SK-N-SH (cell line): Measurements from ENCODE around the gene KDSR. TPM values are rescaled to one million over a fixed set of nuclear protein-coding genes. Genes with fewer than 3 reads are reported as not detected.
A peak's percentile ranks its signal among the peaks of the same experiment; 100 is the strongest.

Experiments used
- CTCF ChIA-PET: fragments of 300-600, 350-600 bp; formaldehyde crosslinking; extraction: SDS; loops from one replicate; lab custom pipeline; 2021; lab: Yijun Ruan, JAX
- POLR2A ChIA-PET: fragments of 350-600 bp; sonication (Branson Sonifier 250); formaldehyde crosslinking; extraction: SDS; loops from one replicate; lab custom pipeline; 2020; ENCODE audit warnings: antibody characterized with exemption, inconsistent platforms; lab: Yijun Ruan, JAX
- DNase-seq: peaks from one replicate; pipeline ENCODE4 v3.0.0; 2012
- H2AFZ ChIP-seq: fragments of 200-600 bp; sonication (generic); 2 replicates; pipeline ENCODE4 v1.8.1; 2016; ENCODE audit warnings: antibody characterized with exemption, mild to moderate bottlenecking, low read depth
- H3F3A ChIP-seq: fragments of 200-600 bp; sonication (generic); replicated peaks from 2 replicates; pipeline ENCODE3; 2016; ENCODE audit warnings: antibody characterized with exemption, mild to moderate bottlenecking; ENCODE audit not compliant: insufficient read depth
- H3K27ac ChIP-seq, 2 experiments: fragments of 200-500 bp in 1 of 2; fragments of 200-600 bp in 1 of 2; sonication (Bioruptor generic) in 1 of 2; sonication (generic), shearing (Covaris generic) in 1 of 2; 2 replicates each; pipeline versions ENCODE4 v1.5.1 to v1.6.1; 2014 to 2016; ENCODE audit warnings: low read depth in 2 of 2, inconsistent platforms in 1 of 2, low read length in 1 of 2, mild to moderate bottlenecking in 1 of 2, mixed read lengths in 1 of 2
- H3K27me3 ChIP-seq: fragments of 200-600 bp; sonication (generic), shearing (Covaris generic); 2 replicates; pipeline ENCODE4 v1.6.1; 2016; ENCODE audit warnings: mixed run types; ENCODE audit not compliant: insufficient read depth
- H3K36me3 ChIP-seq, 2 experiments: fragments of 200-500 bp in 1 of 2; fragments of 200-600 bp in 1 of 2; sonication (Bioruptor generic) in 1 of 2; sonication (generic) in 1 of 2; replicated peaks in 1 of 2; 2 replicates each; pipeline versions ENCODE3 to v1.5.1; 2014 to 2016; ENCODE audit warnings: low read length in 1 of 2, mild to moderate bottlenecking in 1 of 2; ENCODE audit not compliant: insufficient read depth in 2 of 2, control insufficient read depth in 1 of 2
- H3K4me1 ChIP-seq, 2 experiments: fragments of 200-500 bp in 1 of 2; fragments of 200-600 bp in 1 of 2; sonication (Bioruptor generic) in 1 of 2; sonication (generic), shearing (Covaris generic) in 1 of 2; 2 replicates each; pipeline versions ENCODE4 v1.5.1 to v1.6.1; 2014 to 2016; ENCODE audit warnings: low read depth in 1 of 2, low read length in 1 of 2, mixed run types in 1 of 2; ENCODE audit not compliant: insufficient read depth in 2 of 2, control insufficient read depth in 1 of 2
- H3K4me2 ChIP-seq: fragments of 200-600 bp; sonication (generic), shearing (Covaris generic); 2 replicates; pipeline ENCODE4 v1.6.1; 2017; ENCODE audit warnings: mixed run types
- H3K4me3 ChIP-seq, 2 experiments: fragments of 200-500 bp in 1 of 2; fragments of 200-600 bp in 1 of 2; sonication (Bioruptor generic) in 1 of 2; sonication (generic), shearing (Covaris generic) in 1 of 2; 2 replicates each; pipeline versions ENCODE4 v1.5.1 to v1.8.1; 2014 to 2016; ENCODE audit warnings: low read depth in 2 of 2, inconsistent platforms in 1 of 2, low read length in 1 of 2, mild to moderate bottlenecking in 1 of 2, mixed read lengths in 1 of 2, moderate library complexity in 1 of 2
- H3K79me2 ChIP-seq: fragments of 200-600 bp; sonication (generic); 2 replicates; pipeline ENCODE4 v1.8.1; 2017; ENCODE audit warnings: mild to moderate bottlenecking; ENCODE audit not compliant: insufficient read depth
- H3K9ac ChIP-seq: fragments of 200-600 bp; sonication (generic); 2 replicates; pipeline ENCODE4 v1.6.1; 2017; ENCODE audit warnings: mixed run types
- H3K9me2 ChIP-seq: fragments of 200-600 bp; sonication (generic); 2 replicates; pipeline ENCODE4 v1.6.1; 2017; ENCODE audit warnings: mixed run types
- H3K9me3 ChIP-seq: fragments of 200-600 bp; sonication (generic); 2 replicates; pipeline ENCODE4 v1.6.1; 2017; ENCODE audit warnings: mixed run types, mild to moderate bottlenecking, moderate library complexity
- H4K20me1 ChIP-seq: fragments of 200-600 bp; sonication (generic); 2 replicates; pipeline ENCODE4 v1.6.1; 2017; ENCODE audit warnings: mild to moderate bottlenecking, mixed run types; ENCODE audit not compliant: insufficient read depth
- GABPA ChIP-seq: IDR thresholded peaks from 2 replicates; pipeline ENCODE4 v1.4.0; 2012; ENCODE audit warnings: low read depth, mild to moderate bottlenecking
- GATA2 ChIP-seq: sonication (generic); formaldehyde crosslinking; IDR thresholded peaks from 2 replicates; pipeline ENCODE4 v1.5.0; 2020; ENCODE audit warnings: mild to moderate bottlenecking, missing genetic modification reagents
- MXI1 ChIP-seq: IDR thresholded peaks from 2 replicates; pipeline ENCODE4 v1.6.1; 2012; ENCODE audit warnings: mild to moderate bottlenecking, low read depth, low read length, improper control_type of control experiment
- NFIC ChIP-seq: IDR thresholded peaks from 2 replicates; pipeline ENCODE4 v1.4.0; 2012; ENCODE audit warnings: borderline replicate concordance
- POLR2AphosphoS5 ChIP-seq: IDR thresholded peaks from 2 replicates; pipeline ENCODE4 v1.6.1; 2012; ENCODE audit warnings: low read depth, low read length
- RAD21 ChIP-seq: IDR thresholded peaks from 2 replicates; pipeline ENCODE4 v1.6.1; 2012; ENCODE audit warnings: mild to moderate bottlenecking, low read length
- RCOR1 ChIP-seq: fragments of 150-350 bp; IDR thresholded peaks from 2 replicates; pipeline ENCODE4 v1.6.1; 2017; ENCODE audit warnings: antibody characterized with exemption, low read length
- RFX5 ChIP-seq: IDR thresholded peaks from 2 replicates; pipeline ENCODE4 v1.6.1; 2012; ENCODE audit warnings: mild to moderate bottlenecking, improper control_type of control experiment, low read length
- RXRA ChIP-seq: IDR thresholded peaks from 2 replicates; pipeline ENCODE4 v1.4.0; 2012; ENCODE audit warnings: low read depth, mild to moderate bottlenecking, borderline replicate concordance
- SMC3 ChIP-seq: IDR thresholded peaks from 2 replicates; pipeline ENCODE4 v1.6.1; 2012; ENCODE audit warnings: low read depth, low read length, improper control_type of control experiment
- TAF1 ChIP-seq: IDR thresholded peaks from 2 replicates; pipeline ENCODE4 v1.6.1; 2012; ENCODE audit warnings: low read depth, mild to moderate bottlenecking, low read length, moderate library complexity, borderline replicate concordance
- TCF12 ChIP-seq: IDR thresholded peaks from 2 replicates; pipeline ENCODE4 v1.4.0; 2012
- TEAD4 ChIP-seq: IDR thresholded peaks from 2 replicates; pipeline ENCODE4 v1.4.0; 2012; ENCODE audit warnings: mild to moderate bottlenecking, borderline replicate concordance; ENCODE audit not compliant: insufficient read depth
- YY1 ChIP-seq: IDR thresholded peaks from 2 replicates; pipeline ENCODE4 v1.4.0; 2012; ENCODE audit warnings: low read depth, mild to moderate bottlenecking
- ZBTB33 ChIP-seq: IDR thresholded peaks from 2 replicates; pipeline ENCODE4 v1.4.0; 2012; ENCODE audit warnings: low read depth, borderline replicate concordance
- WGBS: methylation state at CpG from one replicate; pipeline ENCODE4 v1.1.6; 2017; ENCODE audit warnings: low lambda C conversion rate; 5-methylcytosine and 5-hydroxymethylcytosine counted together
- polyA plus RNA-seq, 3 experiments: library from polyadenylated mRNA; depleted of rRNA; stranded (reverse); fragments of >200 nt; gene quantifications; 2 replicates each; pipeline ENCODE4 v1.2.3, GENCODE V29; 2012
- TF ChIP-seq, protein P1 (sequence below): IDR thresholded peaks from 2 replicates; pipeline ENCODE4 v1.4.0; 2012; ENCODE audit warnings: low read depth, borderline replicate concordance
- TF ChIP-seq, protein P2 (sequence below): fragments of 200-600 bp; sonication (generic); IDR thresholded peaks from 2 replicates; pipeline ENCODE4 v1.6.1; 2017; ENCODE audit warnings: antibody characterized with exemption, mild to moderate bottlenecking, moderate library complexity
- TF ChIP-seq, protein P3 (sequence below): fragments of 150-350 bp; IDR thresholded peaks from 2 replicates; pipeline ENCODE4 v1.6.1; 2016; ENCODE audit warnings: mild to moderate bottlenecking, low read depth, low read length
- TF ChIP-seq, protein P4 (sequence below): fragments of 150-350 bp; IDR thresholded peaks from 2 replicates; pipeline ENCODE4 v1.6.1; 2017; ENCODE audit warnings: antibody characterized with exemption, low read length, low read depth, borderline replicate concordance

Gene KDSR
- polyA plus RNA-seq, 1 of the 3 experiments (the other 2 are of a cell fraction), result 22.3 TPM

DNA sequence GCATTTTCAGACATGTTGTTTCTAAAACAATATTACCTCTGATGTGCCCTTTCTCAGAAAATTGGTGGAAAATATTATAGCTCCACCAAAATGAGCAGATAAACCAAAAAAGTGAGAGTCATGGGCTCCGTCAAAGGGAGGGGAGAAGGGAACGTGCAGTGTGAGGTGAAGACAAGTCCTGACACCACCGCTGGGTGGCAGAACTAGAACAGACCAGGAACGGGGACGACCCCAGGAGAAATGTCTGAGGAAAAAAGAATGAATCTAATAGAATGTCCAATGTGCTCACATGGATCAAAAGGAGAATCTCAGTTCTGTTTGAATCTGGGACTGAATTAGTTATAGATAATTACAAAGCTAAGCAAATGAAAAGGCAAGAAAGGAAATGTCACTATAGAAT is 24.8 kb downstream of the KDSR start:
- H3K9me2 ChIP-seq, result no peaks in the 10 kb centered on the region
- H3F3A ChIP-seq, result peaks cover 16% of the 10 kb centered on the region
- no peak overlapping the region for H2AFZ ChIP-seq
- DNase-seq, result peak; percentile 49
- no peak overlapping the region for H3K9ac ChIP-seq
- WGBS, result 61% methylated on average over 5 of the region's 5 CpGs
- CTCF ChIA-PET, result interaction anchor here (0.6 to 4.4 kb wide), 9 partner anchors 8 to 326 kb away, joined by 3 to 34 read pairs (median 4); no protein-coding TSS in a partner anchor
- H3K9me3 ChIP-seq, result no peaks in the 10 kb centered on the region
- peaks cover 44 to 64% of the 10 kb centered on the region in 2 experiments for H3K36me3 ChIP-seq
- TF ChIP-seq NFIC (no peak), TAF1 (no peak), ZBTB33 (no peak), YY1 (no peak), RFX5 (no peak), TCF12 (no peak), GATA2 (CRISPR knock-in tag) (no peak), TEAD4 (no peak), POLR2AphosphoS5 (no peak), RAD21 (peak; percentile 53), MXI1 (no peak), GABPA (no peak), SMC3 (peak; percentile 43; the same call in 1 of the 2 replicates), RXRA (no peak), RCOR1 (no peak)
- TF ChIP-seq, protein P1, sequence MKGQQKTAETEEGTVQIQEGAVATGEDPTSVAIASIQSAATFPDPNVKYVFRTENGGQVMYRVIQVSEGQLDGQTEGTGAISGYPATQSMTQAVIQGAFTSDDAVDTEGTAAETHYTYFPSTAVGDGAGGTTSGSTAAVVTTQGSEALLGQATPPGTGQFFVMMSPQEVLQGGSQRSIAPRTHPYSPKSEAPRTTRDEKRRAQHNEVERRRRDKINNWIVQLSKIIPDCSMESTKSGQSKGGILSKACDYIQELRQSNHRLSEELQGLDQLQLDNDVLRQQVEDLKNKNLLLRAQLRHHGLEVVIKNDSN, result no peak
- TF ChIP-seq, protein P2, sequence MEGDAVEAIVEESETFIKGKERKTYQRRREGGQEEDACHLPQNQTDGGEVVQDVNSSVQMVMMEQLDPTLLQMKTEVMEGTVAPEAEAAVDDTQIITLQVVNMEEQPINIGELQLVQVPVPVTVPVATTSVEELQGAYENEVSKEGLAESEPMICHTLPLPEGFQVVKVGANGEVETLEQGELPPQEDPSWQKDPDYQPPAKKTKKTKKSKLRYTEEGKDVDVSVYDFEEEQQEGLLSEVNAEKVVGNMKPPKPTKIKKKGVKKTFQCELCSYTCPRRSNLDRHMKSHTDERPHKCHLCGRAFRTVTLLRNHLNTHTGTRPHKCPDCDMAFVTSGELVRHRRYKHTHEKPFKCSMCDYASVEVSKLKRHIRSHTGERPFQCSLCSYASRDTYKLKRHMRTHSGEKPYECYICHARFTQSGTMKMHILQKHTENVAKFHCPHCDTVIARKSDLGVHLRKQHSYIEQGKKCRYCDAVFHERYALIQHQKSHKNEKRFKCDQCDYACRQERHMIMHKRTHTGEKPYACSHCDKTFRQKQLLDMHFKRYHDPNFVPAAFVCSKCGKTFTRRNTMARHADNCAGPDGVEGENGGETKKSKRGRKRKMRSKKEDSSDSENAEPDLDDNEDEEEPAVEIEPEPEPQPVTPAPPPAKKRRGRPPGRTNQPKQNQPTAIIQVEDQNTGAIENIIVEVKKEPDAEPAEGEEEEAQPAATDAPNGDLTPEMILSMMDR, result peak; percentile 48
- TF ChIP-seq, protein P3, sequence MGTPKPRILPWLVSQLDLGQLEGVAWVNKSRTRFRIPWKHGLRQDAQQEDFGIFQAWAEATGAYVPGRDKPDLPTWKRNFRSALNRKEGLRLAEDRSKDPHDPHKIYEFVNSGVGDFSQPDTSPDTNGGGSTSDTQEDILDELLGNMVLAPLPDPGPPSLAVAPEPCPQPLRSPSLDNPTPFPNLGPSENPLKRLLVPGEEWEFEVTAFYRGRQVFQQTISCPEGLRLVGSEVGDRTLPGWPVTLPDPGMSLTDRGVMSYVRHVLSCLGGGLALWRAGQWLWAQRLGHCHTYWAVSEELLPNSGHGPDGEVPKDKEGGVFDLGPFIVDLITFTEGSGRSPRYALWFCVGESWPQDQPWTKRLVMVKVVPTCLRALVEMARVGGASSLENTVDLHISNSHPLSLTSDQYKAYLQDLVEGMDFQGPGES, result no peak
- TF ChIP-seq, protein P4, sequence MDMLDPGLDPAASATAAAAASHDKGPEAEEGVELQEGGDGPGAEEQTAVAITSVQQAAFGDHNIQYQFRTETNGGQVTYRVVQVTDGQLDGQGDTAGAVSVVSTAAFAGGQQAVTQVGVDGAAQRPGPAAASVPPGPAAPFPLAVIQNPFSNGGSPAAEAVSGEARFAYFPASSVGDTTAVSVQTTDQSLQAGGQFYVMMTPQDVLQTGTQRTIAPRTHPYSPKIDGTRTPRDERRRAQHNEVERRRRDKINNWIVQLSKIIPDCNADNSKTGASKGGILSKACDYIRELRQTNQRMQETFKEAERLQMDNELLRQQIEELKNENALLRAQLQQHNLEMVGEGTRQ, result no peak
- H3K4me1 ChIP-seq, result peaks cover 0 to 7% of the 10 kb centered on the region in 2 experiments; a peak in 1 of 4 replicates
- no peaks in the 10 kb centered on the region for H4K20me1 ChIP-seq
- POLR2A ChIA-PET, result no interaction called here
- no peaks in the 10 kb centered on the region for H3K79me2 ChIP-seq
- H3K4me2 ChIP-seq, result no peak overlapping the region
- no peaks in the 10 kb centered on the region for H3K27me3 ChIP-seq
- no peak overlapping the region for H3K27ac ChIP-seq
- H3K4me3 ChIP-seq, result no peak overlapping the region; a peak in 1 of 4 replicates
